Measurements from ENCODE around the gene PHF19. TPM values are rescaled to one million over a fixed set of nuclear protein-coding genes. Genes with fewer than 3 reads are reported as not detected.

PHF19 gene
- total and polyA plus RNA-seq, 10 of the 15 experiments (the other 5 are each of a cell fraction or from before 2014, with no cell fraction given): 26.0 to 133 (median 87.7) TPM

DNA sequence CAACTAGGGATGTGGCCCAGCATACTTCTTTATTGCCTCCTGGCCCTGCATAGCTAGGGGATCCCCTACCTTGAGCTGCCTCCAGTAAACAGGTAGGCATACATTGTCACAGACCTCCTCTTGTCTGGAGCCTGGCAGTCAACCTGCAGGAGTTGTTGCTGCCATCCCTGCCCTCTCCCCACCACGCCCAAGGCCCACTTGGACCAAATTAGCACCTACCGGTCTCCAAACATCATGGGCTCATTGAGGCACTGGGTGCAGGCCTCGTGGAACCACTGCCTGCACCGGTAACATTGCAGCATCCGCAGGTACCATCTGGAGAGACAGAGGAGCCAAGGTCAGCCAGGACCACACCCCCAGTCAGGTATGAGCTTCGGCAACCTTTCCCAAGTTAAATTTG lies 10.3 kb downstream of the PHF19 start:
- Histone ChIP-seq H3K27ac (ENCODE audit: control insufficient read depth, insufficient read depth) (no peak overlapping the region), H3K79me2 (ENCODE audit: control insufficient read depth, insufficient read depth, low read length) (no peaks in the 10 kb centered on the region; the same call in none of the 2 replicates), H3K4me2 (ENCODE audit: control insufficient read depth, insufficient read depth) (no peak overlapping the region), H3K9me3 (replicated peaks; ENCODE audit: control insufficient read depth, insufficient read depth, low read length) (no peaks in the 10 kb centered on the region), H3K9ac (ENCODE audit: control insufficient read depth, insufficient read depth, low read length) (no peak overlapping the region), H4K20me1 (ENCODE audit: control insufficient read depth, insufficient read depth) (no peaks in the 10 kb centered on the region), H3K27me3 (replicated peaks in 1 of 2; ENCODE audit: control insufficient read depth in 2 of 2, insufficient read depth in 2 of 2, low read length in 1 of 2) (no peaks in the 10 kb centered on the region), H3K4me3 (no peak overlapping the region), H2AFZ (ENCODE audit: control insufficient read depth, low read depth, low read length) (no peak overlapping the region), H3K4me1 (ENCODE audit: control insufficient read depth, insufficient read depth, low read length) (peaks cover 11% of the 10 kb centered on the region), H3K36me3 (ENCODE audit: control insufficient read depth in 2 of 2, insufficient read depth in 2 of 2, low read length in 1 of 2) (peaks cover 12 to 42% of the 10 kb centered on the region in 2 experiments)
- POLR2A ChIA-PET: interaction anchor here (1.6 to 2.4 kb wide), 2 partner anchors 63 to 67 kb away, joined by 5 to 11 read pairs; no protein-coding TSS in a partner anchor
- FAIRE-seq: no peak
- no TSS peak for BruUV-seq (replicated peaks)
- in situ Hi-C loops (cut with MboI) (no loop called here), intact Hi-C loops (cut with micrococcal nuclease; ENCODE audit: unreplicated experiment) (no loop called here)
- ATAC-seq: no peak
- RAD21 ChIA-PET (ENCODE audit: unreplicated experiment): interaction anchor here (3.7 kb wide), 1 partner anchor 68 kb away, joined by 34 read pairs; no protein-coding TSS in a partner anchor
- CTCF ChIA-PET: interaction anchor here (2.8 to 6.0 kb wide), 2 partner anchors 71 to 111 kb away, joined by 18 to 70 read pairs; no protein-coding TSS in a partner anchor
- no peak for DNase-seq (ENCODE audit: low read depth, low spot score)
- SMC1A ChIA-PET (ENCODE audit: uncharacterized antibody, unreplicated experiment): interaction anchor here (1.2 to 4.6 kb wide), 3 partner anchors 68 to 113 kb away, joined by 3 to 57 read pairs (median 5); no protein-coding TSS in a partner anchor
- WGBS (ENCODE audit: insufficient coverage, insufficient replicate concordance, low lambda C conversion rate, missing lambda C conversion rate): 87% methylated on average over 6 of the region's 6 CpGs
- TF ChIP-seq KAT2A (conservative IDR thresholded peaks at IDR 0.05; ENCODE audit: control insufficient read depth, low read depth, low read length) (no peak), MEF2B (IDR thresholded peaks at IDR 0.05; ENCODE audit: partially characterized antibody, poor library complexity, severe bottlenecking) (no peak), SMAD1 (IDR thresholded peaks at IDR 0.05; ENCODE audit: low read depth, partially characterized antibody) (no peak), SPI1 (IDR thresholded peaks at IDR 0.05; ENCODE audit: borderline replicate concordance, insufficient read depth, low read depth, low read length) (no peak), POLR2AphosphoS5 (IDR thresholded peaks at IDR 0.05; ENCODE audit: low read length) (no peak), RAD21 (IDR thresholded peaks at IDR 0.05; ENCODE audit: insufficient read depth, low read depth, low read length) (no peak), RFX5 (IDR thresholded peaks at IDR 0.05; ENCODE audit: low read depth, low read length) (no peak), HCFC1 (IDR thresholded peaks at IDR 0.05; ENCODE audit: low read length) (no peak), PAX5 (IDR thresholded peaks at IDR 0.05; ENCODE audit: borderline replicate concordance, low read depth, low read length) (no peak), SKIL (IDR thresholded peaks at IDR 0.05; ENCODE audit: low read depth, poor library complexity, severe bottlenecking) (no peak), LARP7 (IDR thresholded peaks at IDR 0.05) (no peak), ZNF592 (IDR thresholded peaks at IDR 0.05) (no peak), TAF1 (IDR thresholded peaks at IDR 0.05; ENCODE audit: borderline replicate concordance, low read depth, low read length) (no peak), JUNB (IDR thresholded peaks at IDR 0.05) (no peak), EP300 (IDR thresholded peaks at IDR 0.05; ENCODE audit: borderline replicate concordance in 1 of 2, control insufficient read depth in 1 of 2, low read depth in 2 of 2, low read length in 2 of 2) (no peak), CHD2 (IDR thresholded peaks at IDR 0.05; ENCODE audit: borderline replicate concordance, low read depth, low read length) (no peak), PML (IDR thresholded peaks at IDR 0.05; ENCODE audit: low read length) (no peak), ZNF622 (IDR thresholded peaks at IDR 0.05) (no peak)

All from GM12878 (cell line).